Tibial nerve (tissue), 4 donors: ENCODE data around the gene CIB4.

ENCODE experiments used
- CTCF ChIP-seq, 5 experiments: fragments of 200-600 bp in 3 of 5; fragments of 450-650 bp in 2 of 5; sonication (generic) in 3 of 5; IDR thresholded peaks; one replicate each; pipeline ENCODE4 v1.5.1; 2016 to 2019; ENCODE audit warnings: antibody characterized with exemption in 5 of 5, mild to moderate bottlenecking in 3 of 5, moderate library complexity in 2 of 5
- EP300 ChIP-seq, 2 donors: sonication (generic); formaldehyde crosslinking; IDR thresholded peaks; one replicate each; pipeline ENCODE4 v1.6.1; 2017; ENCODE audit warnings: antibody characterized with exemption in 2 of 2, mild to moderate bottlenecking in 1 of 2

GRCh38 chr2:26615860-26616705 is 25.1 kb downstream of the CIB4 start:
- TF ChIP-seq EP300 (IDR thresholded peaks at IDR 0.05) (no peak), CTCF (IDR thresholded peaks at IDR 0.05) (no peak)
